ENCODE results near the gene SF3B2.

GRCh38 chr11:66052664-66052982 lies 459 bp downstream of the SF3B2 start:
- TF ChIP-seq CTCF (conservative IDR thresholded peaks at IDR 0.05) (no peak), ZFX (IDR thresholded peaks at IDR 0.05) (peak; percentile 41; the same call in 1 of the 2 replicates)

Measured in C4-2B (cell line).